AG04449 (cell line): ENCODE data around the gene TTC4.

Experiments used
- CTCF ChIA-PET: fragments of 350-600 bp; formaldehyde crosslinking; extraction: SDS; loops from one replicate; lab custom pipeline; 2021; ENCODE audit warnings: antibody characterized with exemption; lab: Yijun Ruan, JAX
- POLR2A ChIA-PET: fragments of 400-600, 350-600 bp; formaldehyde crosslinking; extraction: SDS; loops from one replicate; lab custom pipeline; 2020; ENCODE audit warnings: antibody characterized with exemption, inconsistent platforms; lab: Yijun Ruan, JAX
- DNase-seq: peaks from one replicate; pipeline ENCODE4 v3.0.0-alpha.2; 2010; ENCODE audit warnings: low read depth, low spot score
- H3K4me3 ChIP-seq: 2 replicates; pipeline ENCODE4 v1.5.1; 2011; ENCODE audit warnings: low read depth, mild to moderate bottlenecking, control low read depth, low read length
- TF ChIP-seq, protein P1 (sequence below): IDR thresholded peaks from one replicate; pipeline ENCODE4 v1.5.1; 2011; ENCODE audit warnings: mild to moderate bottlenecking, moderate library complexity, low read length, control low read depth, inconsistent platforms; ENCODE audit not compliant: insufficient read depth; ENCODE audit errors: missing control alignments

The TTC4 gene

DNA sequence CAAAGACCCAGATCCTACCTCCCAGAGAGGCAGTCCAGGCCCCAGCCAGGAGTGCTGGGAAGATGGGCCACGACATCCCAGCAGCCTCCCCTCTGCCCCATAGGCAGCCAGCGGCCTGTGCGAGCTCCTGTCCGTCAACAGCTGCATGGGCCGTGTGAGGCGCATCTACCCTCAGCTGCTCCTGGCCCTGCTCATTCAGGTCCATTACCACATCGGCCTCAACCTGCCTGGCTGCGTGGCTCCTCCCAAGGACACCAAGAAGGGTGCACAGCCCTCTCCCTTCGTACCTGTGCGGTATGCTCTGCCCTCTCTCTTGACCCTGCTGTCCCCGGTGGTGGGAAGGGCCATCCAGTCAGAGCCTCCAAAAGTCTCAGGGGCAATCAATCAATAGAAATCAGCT, 29.5 kb upstream of the TTC4 start:
- ChIA-PET CTCF (interaction anchor here (1.7 kb wide), 1 partner anchor 336 kb away, joined by 3 read pairs; no protein-coding TSS in a partner anchor), POLR2A (no interaction called here)
- TF ChIP-seq, protein P1, sequence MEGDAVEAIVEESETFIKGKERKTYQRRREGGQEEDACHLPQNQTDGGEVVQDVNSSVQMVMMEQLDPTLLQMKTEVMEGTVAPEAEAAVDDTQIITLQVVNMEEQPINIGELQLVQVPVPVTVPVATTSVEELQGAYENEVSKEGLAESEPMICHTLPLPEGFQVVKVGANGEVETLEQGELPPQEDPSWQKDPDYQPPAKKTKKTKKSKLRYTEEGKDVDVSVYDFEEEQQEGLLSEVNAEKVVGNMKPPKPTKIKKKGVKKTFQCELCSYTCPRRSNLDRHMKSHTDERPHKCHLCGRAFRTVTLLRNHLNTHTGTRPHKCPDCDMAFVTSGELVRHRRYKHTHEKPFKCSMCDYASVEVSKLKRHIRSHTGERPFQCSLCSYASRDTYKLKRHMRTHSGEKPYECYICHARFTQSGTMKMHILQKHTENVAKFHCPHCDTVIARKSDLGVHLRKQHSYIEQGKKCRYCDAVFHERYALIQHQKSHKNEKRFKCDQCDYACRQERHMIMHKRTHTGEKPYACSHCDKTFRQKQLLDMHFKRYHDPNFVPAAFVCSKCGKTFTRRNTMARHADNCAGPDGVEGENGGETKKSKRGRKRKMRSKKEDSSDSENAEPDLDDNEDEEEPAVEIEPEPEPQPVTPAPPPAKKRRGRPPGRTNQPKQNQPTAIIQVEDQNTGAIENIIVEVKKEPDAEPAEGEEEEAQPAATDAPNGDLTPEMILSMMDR = no peak
- H3K4me3 ChIP-seq = no peak overlapping the region
- no peak for DNase-seq

- no peak overlapping the region for H3K4me3 ChIP-seq
- no peak for DNase-seq
- POLR2A ChIA-PET = no interaction called here
- CTCF ChIA-PET = no interaction called here
- TF ChIP-seq, protein P1 = no peak
Observed at GRCh38 chr1:54694771-54695170, 20.9 kb upstream of the TTC4 start.

GRCh38 chr1:54695221-54695620, 20.4 kb upstream of the TTC4 start:
- TF ChIP-seq, protein P1 = no peak
- POLR2A ChIA-PET = no interaction called here

GRCh38 chr1:54695764-54696163, 19.9 kb upstream of the TTC4 start:
- no peak overlapping the region for H3K4me3 ChIP-seq
- POLR2A ChIA-PET = no interaction called here
- CTCF ChIA-PET = no interaction called here
- TF ChIP-seq, protein P1 = no peak
- no peak for DNase-seq

More at GRCh38 chr1:54695221-54695620, 20.4 kb upstream of the TTC4 start:
- no peak for DNase-seq
- CTCF ChIA-PET = no interaction called here
- H3K4me3 ChIP-seq = no peak overlapping the region

DNA sequence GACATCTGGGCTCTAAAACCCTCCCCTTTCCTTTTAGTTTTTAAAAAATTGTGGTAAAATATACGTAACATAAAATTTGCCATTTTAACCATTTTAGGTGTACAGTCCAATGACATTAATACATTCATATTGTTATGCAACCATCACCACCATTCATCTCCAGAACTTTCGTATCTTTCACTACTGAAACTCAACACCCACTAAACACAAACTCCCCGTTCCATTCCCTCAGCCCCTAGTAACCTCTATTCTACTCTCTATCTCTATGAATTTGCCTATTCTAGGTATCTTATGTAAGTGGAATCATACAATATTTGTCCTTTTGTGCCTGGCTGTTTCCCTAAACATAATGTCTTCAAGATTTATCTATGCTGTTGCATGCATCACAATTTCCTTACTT, 19.4 kb upstream of the TTC4 start:
- H3K4me3 ChIP-seq = no peak overlapping the region
- DNase-seq = no peak
- TF ChIP-seq, protein P1 = no peak
- POLR2A ChIA-PET = no interaction called here
- CTCF ChIA-PET = no interaction called here

GRCh38 chr1:54697896-54698295, 17.8 kb upstream of the TTC4 start:
- DNase-seq = no peak
- TF ChIP-seq, protein P1 = no peak
- H3K4me3 ChIP-seq = no peak overlapping the region
- CTCF ChIA-PET = no interaction called here
- POLR2A ChIA-PET = no interaction called here
